Endothelial cell (in vitro differentiated cells): ENCODE measurements around the gene IBSP. TPM values are rescaled to one million over a fixed set of nuclear protein-coding genes. Genes with fewer than 3 reads are reported as not detected.

Experiments
- DNase-seq: peaks from one replicate; pipeline ENCODE4 v3.0.0; 2021; ENCODE audit warnings: low spot score
- H3K27ac Mint-ChIP-seq: one replicate; pipeline ENCODE4 v1.8.0; 2021; ENCODE audit warnings: mixed read lengths, inconsistent platforms; ENCODE audit not compliant: unreplicated experiment
- H3K27me3 Mint-ChIP-seq: one replicate; pipeline ENCODE4 v1.8.0; 2021; ENCODE audit warnings: mild to moderate bottlenecking, moderate library complexity, mixed read lengths, inconsistent platforms; ENCODE audit not compliant: unreplicated experiment
- H3K36me3 Mint-ChIP-seq: one replicate; pipeline ENCODE4 v1.8.0; 2021; ENCODE audit warnings: mild to moderate bottlenecking, low read depth, mixed read lengths, inconsistent platforms; ENCODE audit not compliant: unreplicated experiment
- H3K4me1 Mint-ChIP-seq: one replicate; pipeline ENCODE4 v1.8.0; 2021; ENCODE audit warnings: mild to moderate bottlenecking, mixed read lengths, inconsistent platforms; ENCODE audit not compliant: unreplicated experiment
- H3K4me3 Mint-ChIP-seq: one replicate; pipeline ENCODE4 v1.8.0; 2021; ENCODE audit warnings: mild to moderate bottlenecking, mixed read lengths, inconsistent platforms; ENCODE audit not compliant: unreplicated experiment
- H3K9me3 Mint-ChIP-seq: one replicate; pipeline ENCODE4 v1.8.0; 2021; ENCODE audit warnings: mixed read lengths, inconsistent platforms; ENCODE audit not compliant: unreplicated experiment
- total RNA-seq: library from RNA; stranded (reverse); fragmentation: NEBNext Ultra II Directional; extraction: Animal tissue kit (Norgen Biotek cat#: 25700); gene quantifications from one replicate; pipeline ENCODE4 v1.2.1, GENCODE V29; 2021; ENCODE audit not compliant: unreplicated experiment
- TF ChIP-seq, protein P1 (sequence below): fragments of 200-600 bp; sonication (generic); IDR thresholded peaks from one replicate; pipeline ENCODE4 v1.5.0; 2021; ENCODE audit warnings: antibody characterized with exemption; ENCODE audit not compliant: unreplicated experiment

IBSP gene
- total RNA-seq, 1 donor from 2014 or later = not detected

DNA sequence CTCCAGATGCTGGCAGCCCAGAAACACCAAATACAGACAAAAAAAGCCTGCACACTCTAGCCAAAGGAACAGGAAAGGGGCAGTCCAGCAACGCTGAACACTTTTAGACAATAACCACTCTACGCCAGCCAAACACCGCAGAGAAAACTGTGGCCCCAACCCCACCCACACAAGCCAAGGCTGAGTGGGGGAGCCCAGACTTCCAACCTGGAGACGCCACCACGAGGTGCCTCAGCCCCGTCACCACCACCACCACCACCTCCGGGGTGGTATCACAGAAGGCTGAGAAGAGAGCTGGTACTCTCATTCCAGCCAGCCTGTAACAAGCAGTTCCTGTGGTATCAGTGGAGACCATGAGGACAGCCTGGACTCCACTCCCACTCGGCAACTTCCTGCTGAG lies 56.2 kb downstream of the IBSP start:
- Mint-ChIP-seq H3K27ac (no peak overlapping the region), H3K36me3 (no peaks in the 10 kb centered on the region), H3K4me3 (no peak overlapping the region), H3K4me1 (peaks cover 4% of the 10 kb centered on the region), H3K9me3 (no peaks in the 10 kb centered on the region), H3K27me3 (peaks cover 3% of the 10 kb centered on the region)
- TF ChIP-seq, protein P1, sequence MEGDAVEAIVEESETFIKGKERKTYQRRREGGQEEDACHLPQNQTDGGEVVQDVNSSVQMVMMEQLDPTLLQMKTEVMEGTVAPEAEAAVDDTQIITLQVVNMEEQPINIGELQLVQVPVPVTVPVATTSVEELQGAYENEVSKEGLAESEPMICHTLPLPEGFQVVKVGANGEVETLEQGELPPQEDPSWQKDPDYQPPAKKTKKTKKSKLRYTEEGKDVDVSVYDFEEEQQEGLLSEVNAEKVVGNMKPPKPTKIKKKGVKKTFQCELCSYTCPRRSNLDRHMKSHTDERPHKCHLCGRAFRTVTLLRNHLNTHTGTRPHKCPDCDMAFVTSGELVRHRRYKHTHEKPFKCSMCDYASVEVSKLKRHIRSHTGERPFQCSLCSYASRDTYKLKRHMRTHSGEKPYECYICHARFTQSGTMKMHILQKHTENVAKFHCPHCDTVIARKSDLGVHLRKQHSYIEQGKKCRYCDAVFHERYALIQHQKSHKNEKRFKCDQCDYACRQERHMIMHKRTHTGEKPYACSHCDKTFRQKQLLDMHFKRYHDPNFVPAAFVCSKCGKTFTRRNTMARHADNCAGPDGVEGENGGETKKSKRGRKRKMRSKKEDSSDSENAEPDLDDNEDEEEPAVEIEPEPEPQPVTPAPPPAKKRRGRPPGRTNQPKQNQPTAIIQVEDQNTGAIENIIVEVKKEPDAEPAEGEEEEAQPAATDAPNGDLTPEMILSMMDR = no peak
- DNase-seq = no peak

DNA sequence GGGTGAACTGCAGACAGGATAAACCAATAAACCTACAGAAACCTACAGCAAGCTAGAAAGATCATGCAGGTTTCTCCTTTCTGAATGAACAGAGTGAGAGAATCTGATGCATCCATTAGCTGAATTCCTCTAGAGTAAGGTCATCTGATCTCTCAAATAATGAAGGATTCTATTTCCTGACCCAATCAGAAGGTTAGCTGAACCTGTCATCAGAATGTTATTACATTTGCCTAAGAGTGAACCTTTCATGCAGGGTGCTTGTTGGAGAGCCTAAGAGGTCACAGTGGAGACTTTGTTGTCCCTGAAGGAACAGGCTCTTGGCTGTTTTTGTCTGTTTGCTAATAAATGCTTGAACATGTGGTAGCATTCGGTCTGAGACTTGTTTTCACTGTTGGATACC lies 57.5 kb downstream of the IBSP start:
- no peak overlapping the region for H3K27ac Mint-ChIP-seq
- no peaks in the 10 kb centered on the region for H3K9me3 Mint-ChIP-seq
- peaks cover 3% of the 10 kb centered on the region for H3K27me3 Mint-ChIP-seq
- peaks cover 4% of the 10 kb centered on the region for H3K4me1 Mint-ChIP-seq
- TF ChIP-seq, protein P1 = no peak
- no peak overlapping the region for H3K4me3 Mint-ChIP-seq
- DNase-seq = no peak
- H3K36me3 Mint-ChIP-seq = no peaks in the 10 kb centered on the region

DNA sequence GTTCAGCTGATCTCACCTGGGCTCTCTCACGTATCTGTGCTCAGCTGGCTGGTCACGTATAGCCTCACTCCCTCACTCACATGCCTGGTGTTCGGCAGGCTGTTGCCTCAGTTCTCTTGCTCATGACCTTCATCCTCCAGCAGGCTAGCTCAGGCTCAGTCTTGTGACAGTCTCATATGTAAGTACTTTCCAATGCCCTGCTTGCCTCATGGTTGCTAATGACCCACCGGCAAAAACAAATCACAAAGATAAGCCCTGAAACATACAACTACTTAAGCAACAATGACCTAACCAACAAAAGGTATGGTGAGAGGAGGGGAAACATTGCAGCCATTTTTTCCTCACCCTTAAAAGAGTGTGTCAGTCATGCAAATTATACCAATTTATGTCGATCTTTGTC lies 58.4 kb downstream of the IBSP start:
- peaks cover 3% of the 10 kb centered on the region for H3K27me3 Mint-ChIP-seq

More for the DNA sequence above, 58.4 kb downstream of the IBSP start:
- Mint-ChIP-seq H3K4me1 (peaks cover 4% of the 10 kb centered on the region), H3K4me3 (no peak overlapping the region), H3K36me3 (no peaks in the 10 kb centered on the region), H3K9me3 (no peaks in the 10 kb centered on the region), H3K27ac (no peak overlapping the region)
- TF ChIP-seq, protein P1 = no peak
- no peak for DNase-seq

Other genes starting within 250 kb of the IBSP start
- not detected for gene DSPP, start 191.0 kb upstream of the IBSP start, total RNA-seq
- gene DMP1, start 149.3 kb upstream of the IBSP start, total RNA-seq = 0.13 TPM
- not detected for gene MEPE, start 33.4 kb downstream of the IBSP start, total RNA-seq
- 4.7 TPM for gene SPP1, start 176.2 kb downstream of the IBSP start, total RNA-seq
- gene PKD2, start 208.1 kb downstream of the IBSP start, total RNA-seq = 31.1 TPM